ENCODE measurements around the gene TENT4A.

DNA sequence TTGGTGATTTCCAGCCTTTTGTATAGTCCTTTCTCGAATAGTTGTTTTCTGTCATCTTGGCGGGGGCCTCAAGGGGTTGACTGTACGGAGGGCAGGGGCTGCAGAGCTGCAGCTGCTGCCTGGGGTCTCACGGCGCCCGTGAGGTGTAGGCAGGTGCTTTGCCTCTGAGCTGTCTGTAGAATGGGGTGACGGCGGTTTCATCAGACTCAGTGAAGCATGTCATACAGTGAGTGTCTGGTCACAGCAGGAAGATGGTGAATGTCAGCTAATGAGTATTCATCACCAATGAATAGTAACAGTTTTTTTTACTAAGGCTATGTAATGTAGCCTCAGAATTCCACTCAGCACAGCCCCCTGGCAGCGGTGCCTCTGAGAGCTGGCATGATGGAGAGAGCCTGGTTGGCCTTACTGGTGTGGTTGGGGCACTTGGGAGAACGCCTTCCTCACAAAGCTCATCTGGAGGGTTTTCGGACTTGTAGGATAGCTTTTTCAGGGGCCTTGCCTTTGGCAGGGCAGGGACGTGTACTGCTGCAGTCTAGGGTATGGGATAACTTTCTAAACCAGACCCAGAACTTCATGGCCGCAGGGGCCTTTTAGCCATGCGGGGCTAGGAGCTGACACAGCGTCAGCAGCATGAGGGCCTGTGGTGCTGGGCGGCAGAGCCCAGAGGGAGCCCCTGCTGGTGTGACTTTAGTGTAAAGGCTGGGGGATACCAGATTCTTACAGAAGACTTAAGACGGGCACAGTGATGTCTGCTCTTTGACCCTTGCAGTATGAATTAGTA is 15.0 kb downstream of the TENT4A start:
- TF ChIP-seq, protein P1, sequence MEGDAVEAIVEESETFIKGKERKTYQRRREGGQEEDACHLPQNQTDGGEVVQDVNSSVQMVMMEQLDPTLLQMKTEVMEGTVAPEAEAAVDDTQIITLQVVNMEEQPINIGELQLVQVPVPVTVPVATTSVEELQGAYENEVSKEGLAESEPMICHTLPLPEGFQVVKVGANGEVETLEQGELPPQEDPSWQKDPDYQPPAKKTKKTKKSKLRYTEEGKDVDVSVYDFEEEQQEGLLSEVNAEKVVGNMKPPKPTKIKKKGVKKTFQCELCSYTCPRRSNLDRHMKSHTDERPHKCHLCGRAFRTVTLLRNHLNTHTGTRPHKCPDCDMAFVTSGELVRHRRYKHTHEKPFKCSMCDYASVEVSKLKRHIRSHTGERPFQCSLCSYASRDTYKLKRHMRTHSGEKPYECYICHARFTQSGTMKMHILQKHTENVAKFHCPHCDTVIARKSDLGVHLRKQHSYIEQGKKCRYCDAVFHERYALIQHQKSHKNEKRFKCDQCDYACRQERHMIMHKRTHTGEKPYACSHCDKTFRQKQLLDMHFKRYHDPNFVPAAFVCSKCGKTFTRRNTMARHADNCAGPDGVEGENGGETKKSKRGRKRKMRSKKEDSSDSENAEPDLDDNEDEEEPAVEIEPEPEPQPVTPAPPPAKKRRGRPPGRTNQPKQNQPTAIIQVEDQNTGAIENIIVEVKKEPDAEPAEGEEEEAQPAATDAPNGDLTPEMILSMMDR (IDR thresholded peaks at IDR 0.05 in 4 of 5, conservative IDR thresholded peaks at IDR 0.05 in 1 of 5): no peak
- no peak for TF ChIP-seq POLR2A (IDR thresholded peaks at IDR 0.05)
